ENCODE data around the gene MYORG. TPM values are rescaled to one million over a fixed set of nuclear protein-coding genes. Genes with fewer than 3 reads are reported as not detected.

Gene MYORG
- total RNA-seq: 100 to 1,000 TPM in 1 of 4 donors, 10 to 100 TPM in 3; 42.0 to 113 (median 66.3) TPM

GRCh38 chr9:34376596-34377403 lies at the start of gene MYORG:
Gene MYORG, minus strand, starts transcription at chr9:34376898. Its CDS starts 3,955 bp downstream, at chr9:34372943.
- TF ChIP-seq EP300 (IDR thresholded peaks at IDR 0.05; ENCODE audit: low read depth) (peak; percentile 3), POLR2AphosphoS5 (IDR thresholded peaks at IDR 0.05) (peak; percentile 96 to 97 (median 97)), POLR2A (IDR thresholded peaks at IDR 0.05) (peak; percentile 99), CTCF (IDR thresholded peaks at IDR 0.05) (no peak)
- H3K4me3 ChIP-seq: peak within 1 kb of the TSS; percentile 56 to 85 (median 64)
- no peaks in the 10 kb centered on the region for H3K27me3 ChIP-seq
- in situ Hi-C loops (cut with MboI; ENCODE audit: low pct_ligation_motif_present in 1 of 4, low pct_unique_long_range_greater_than_20kb in 1 of 4, low sequenced_read_pairs in 3 of 4): no loop called here
- H3K4me1 ChIP-seq: peaks cover 20 to 44% (median 39%) of the 10 kb centered on the region in 4 donors
- H3K27ac ChIP-seq: peak within 1 kb of the TSS; percentile 90 to 95 (median 91)
- peak; percentile 99 for DNase-seq
- intact Hi-C loops (cut with DNase I; ENCODE audit: low total_unique reads): no loop called here
- H3K36me3 ChIP-seq: peaks cover 0 to 9% (median 2%) of the 10 kb centered on the region in 4 donors
- H3K9me3 ChIP-seq: no peaks in the 10 kb centered on the region
- WGBS, 2 donors (ENCODE audit: low coverage in 1 of 2): 0 to 1% methylated on average over 1 to 45 of the region's 54 CpGs

- no peak overlapping the region for H3K4me3 ChIP-seq
- no peaks in the 10 kb centered on the region for H3K9me3 ChIP-seq
- TF ChIP-seq CTCF (IDR thresholded peaks at IDR 0.05): no peak
- no peak for TF ChIP-seq EP300 (IDR thresholded peaks at IDR 0.05; ENCODE audit: low read depth)
- TF ChIP-seq POLR2AphosphoS5 (IDR thresholded peaks at IDR 0.05): no peak
- no peak for TF ChIP-seq POLR2A (IDR thresholded peaks at IDR 0.05)
- no peak overlapping the region for H3K27ac ChIP-seq
- H3K4me1 ChIP-seq: no peaks in the 10 kb centered on the region
- H3K36me3 ChIP-seq: no peaks in the 10 kb centered on the region
- in situ Hi-C loops (cut with MboI; ENCODE audit: low pct_ligation_motif_present in 1 of 4, low pct_unique_long_range_greater_than_20kb in 1 of 4, low sequenced_read_pairs in 3 of 4) (no loop called here), intact Hi-C loops (cut with DNase I; ENCODE audit: low total_unique reads) (no loop called here)
- H3K27me3 ChIP-seq: no peaks in the 10 kb centered on the region
- no peak for DNase-seq
- WGBS, 2 donors (ENCODE audit: low coverage in 1 of 2): 88 to 90% methylated on average over 2 to 4 of the region's 4 CpGs
These were observed 43.2 kb upstream of the MYORG start for GRCh38 chr9:34419716-34420504.

GRCh38 chr9:34417734-34418133 lies 41.0 kb upstream of the MYORG start:
- DNase-seq: no peak
- no peaks in the 10 kb centered on the region for H3K9me3 ChIP-seq
- TF ChIP-seq EP300 (IDR thresholded peaks at IDR 0.05; ENCODE audit: low read depth): no peak
- no peak for TF ChIP-seq POLR2AphosphoS5 (IDR thresholded peaks at IDR 0.05)
- no peak for TF ChIP-seq CTCF (IDR thresholded peaks at IDR 0.05)
- no peak for TF ChIP-seq POLR2A (IDR thresholded peaks at IDR 0.05)
- no peak overlapping the region for H3K4me3 ChIP-seq
- H3K4me1 ChIP-seq: no peaks in the 10 kb centered on the region
- no peaks in the 10 kb centered on the region for H3K36me3 ChIP-seq
- 93 to 94% methylated on average over 3 of the region's 3 CpGs for WGBS, 2 donors (ENCODE audit: low coverage in 1 of 2)
- no peak overlapping the region for H3K27ac ChIP-seq
- intact Hi-C loops (cut with DNase I; ENCODE audit: low total_unique reads): no loop called here
- no peaks in the 10 kb centered on the region for H3K27me3 ChIP-seq
- in situ Hi-C loops (cut with MboI; ENCODE audit: low pct_ligation_motif_present in 1 of 4, low pct_unique_long_range_greater_than_20kb in 1 of 4, low sequenced_read_pairs in 3 of 4): no loop called here

GRCh38 chr9:34413231-34413852 lies 36.6 kb upstream of the MYORG start:
- Histone ChIP-seq H3K4me3 (no peak overlapping the region), H3K27ac (no peak overlapping the region), H3K4me1 (no peaks in the 10 kb centered on the region), H3K27me3 (no peaks in the 10 kb centered on the region), H3K36me3 (no peaks in the 10 kb centered on the region), H3K9me3 (no peaks in the 10 kb centered on the region)
- in situ Hi-C loops (cut with MboI; ENCODE audit: low pct_ligation_motif_present in 1 of 4, low pct_unique_long_range_greater_than_20kb in 1 of 4, low sequenced_read_pairs in 3 of 4) (no loop called here), intact Hi-C loops (cut with DNase I; ENCODE audit: low total_unique reads) (no loop called here)
- peak; percentile 29 for DNase-seq
- no peak for TF ChIP-seq POLR2A (IDR thresholded peaks at IDR 0.05)
- no peak for TF ChIP-seq POLR2AphosphoS5 (IDR thresholded peaks at IDR 0.05)
- TF ChIP-seq CTCF (IDR thresholded peaks at IDR 0.05): no peak
- TF ChIP-seq EP300 (IDR thresholded peaks at IDR 0.05; ENCODE audit: low read depth): no peak
- 24 to 28% methylated on average over 5 to 6 of the region's 6 CpGs for WGBS, 2 donors (ENCODE audit: low coverage in 1 of 2)

Data from transverse colon (tissue), 4 donors.